MM.1S (cell line): ENCODE measurements around the gene ITGA11.

Source experiments
- DNase-seq: peaks from one replicate; pipeline ENCODE4 v3.0.0-alpha.2; 2015
- H2AFZ ChIP-seq: fragments of 300-600 bp; sonication (generic); 2 replicates; pipeline ENCODE4 v1.6.0; 2016; ENCODE audit warnings: antibody characterized with exemption, low read length
- H3F3A ChIP-seq: fragments of 300-600 bp; sonication (generic); 2 replicates; pipeline ENCODE4 v1.6.1; 2016; ENCODE audit warnings: mild to moderate bottlenecking, antibody characterized with exemption, low read length, moderate library complexity, mixed read lengths; ENCODE audit not compliant: insufficient read depth
- H3K27ac ChIP-seq: fragments of 300-600 bp; sonication (generic); 2 replicates; pipeline ENCODE4 v1.5.1; 2016; ENCODE audit warnings: mild to moderate bottlenecking, low read length
- H3K27me3 ChIP-seq: fragments of 300-600 bp; sonication (generic); replicated peaks from 2 replicates; pipeline ENCODE4 v1.6.0; 2016; ENCODE audit warnings: low read length; ENCODE audit not compliant: insufficient read depth
- H3K36me3 ChIP-seq: fragments of 300-600 bp; sonication (generic); replicated peaks from 2 replicates; pipeline ENCODE4 v1.6.1; 2016; ENCODE audit warnings: mild to moderate bottlenecking, low read length, mixed read lengths; ENCODE audit not compliant: insufficient read depth
- H3K4me1 ChIP-seq: fragments of 300-600 bp; sonication (generic); 2 replicates; pipeline ENCODE4 v1.6.1; 2016; ENCODE audit warnings: low read length, mixed read lengths
- H3K4me2 ChIP-seq: fragments of 300-600 bp; sonication (generic); 2 replicates; pipeline ENCODE4 v1.6.0; 2016; ENCODE audit warnings: low read depth, low read length
- H3K4me3 ChIP-seq: fragments of 300-600 bp; sonication (generic); 2 replicates; pipeline ENCODE4 v1.5.1; 2016; ENCODE audit warnings: low read length, mixed read lengths
- H3K79me2 ChIP-seq: fragments of 300-600 bp; sonication (generic); 2 replicates; pipeline ENCODE4 v1.6.1; 2016; ENCODE audit warnings: mixed run types, low read length, mixed read lengths
- H3K9ac ChIP-seq: fragments of 300-600 bp; sonication (generic); 2 replicates; pipeline ENCODE4 v1.6.1; 2016; ENCODE audit warnings: low read length, mixed read lengths
- H3K9me2 ChIP-seq: fragments of 300-600 bp; sonication (generic); replicated peaks from 2 replicates; pipeline ENCODE4 v1.6.1; 2016; ENCODE audit warnings: mild to moderate bottlenecking, low read length, mixed read lengths; ENCODE audit not compliant: insufficient read depth
- H3K9me3 ChIP-seq: fragments of 300-600 bp; sonication (generic); replicated peaks from 2 replicates; pipeline ENCODE4 v1.6.1; 2016; ENCODE audit warnings: mild to moderate bottlenecking, low read length, mixed read lengths; ENCODE audit not compliant: insufficient read depth
- H4K20me1 ChIP-seq: fragments of 300-600 bp; sonication (generic); 2 replicates; pipeline ENCODE4 v1.6.1; 2016; ENCODE audit warnings: mild to moderate bottlenecking, low read length, moderate library complexity, mixed read lengths; ENCODE audit not compliant: insufficient read depth
- EZH2 ChIP-seq: fragments of 300-600 bp; sonication (generic); optimal IDR thresholded peaks from 2 replicates; pipeline ENCODE3; 2017; ENCODE audit warnings: low read depth, mild to moderate bottlenecking, antibody characterized with exemption, low read length, mixed read lengths
- EZH2phosphoT487 ChIP-seq: fragments of 300-600 bp; sonication (generic); IDR thresholded peaks from 2 replicates; pipeline ENCODE4 v1.6.1; 2018; ENCODE audit warnings: antibody characterized with exemption, low read length
- TF ChIP-seq, protein P1 (sequence below): fragments of 300-600 bp; sonication (generic); IDR thresholded peaks from 2 replicates; pipeline ENCODE4 v1.5.1; 2016; ENCODE audit warnings: antibody characterized with exemption, low read length, mixed read lengths

ITGA11 gene

DNA sequence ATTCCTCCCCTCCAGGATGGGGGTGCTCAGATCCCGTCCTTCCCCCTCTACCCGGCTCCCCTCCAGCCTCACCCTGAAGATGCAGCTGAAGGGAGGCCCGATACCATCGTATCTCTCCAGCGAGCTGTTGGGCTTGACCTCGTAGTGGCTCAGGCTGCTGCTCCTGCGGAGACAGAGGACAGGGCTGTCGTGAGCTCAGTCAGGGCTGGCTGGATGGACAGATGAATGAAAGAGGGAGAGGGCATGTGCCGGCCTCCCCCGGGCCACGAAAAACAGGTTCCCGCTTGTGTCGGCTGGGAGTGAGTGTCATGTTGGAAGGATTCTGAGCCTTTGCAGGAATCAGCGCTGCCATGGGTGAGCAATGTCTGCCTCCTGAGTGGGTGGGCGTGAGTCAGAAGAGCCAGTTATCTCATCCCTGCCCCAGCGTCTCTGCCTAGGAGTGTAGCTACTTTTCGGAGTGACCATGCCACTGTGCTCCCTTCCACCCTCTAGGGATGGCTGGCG, 119.2 kb downstream of the ITGA11 start:
- no peaks in the 10 kb centered on the region for H3K36me3 ChIP-seq

DNA sequence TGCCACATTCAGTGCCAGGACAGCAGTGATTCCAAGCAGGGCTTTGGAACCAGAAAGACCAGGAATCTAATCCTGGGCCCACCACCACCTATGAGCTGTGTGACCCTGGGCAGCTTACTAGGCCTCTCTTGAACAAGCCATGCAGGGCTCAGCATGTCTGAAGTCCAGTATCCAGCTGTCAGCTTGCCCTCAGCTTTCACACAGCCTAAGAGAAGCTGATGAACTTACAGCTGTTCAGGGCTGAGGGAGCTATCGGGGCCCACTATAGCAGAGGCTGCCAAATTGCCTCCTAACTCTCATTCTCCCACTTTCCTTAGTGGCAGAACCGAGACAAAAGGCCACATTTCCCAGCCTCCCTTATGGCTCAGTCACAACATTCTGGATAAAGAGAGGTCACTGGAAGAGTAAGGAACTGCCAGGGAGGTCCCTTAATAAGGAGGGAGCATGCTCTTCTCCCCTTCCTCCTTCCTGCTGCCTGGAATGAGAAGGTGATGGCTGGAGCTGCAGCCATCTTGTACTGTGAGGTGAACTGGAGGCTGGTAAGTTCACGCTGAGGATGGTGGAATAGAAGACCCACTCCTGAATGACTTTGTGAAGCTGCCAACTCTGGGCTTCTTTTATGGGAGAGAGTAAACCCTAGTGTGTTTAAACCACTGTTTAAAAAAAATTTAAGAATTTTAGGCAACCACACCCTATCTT, 120.0 kb downstream of the ITGA11 start:
- no peaks in the 10 kb centered on the region for H3K36me3 ChIP-seq
- H3K27me3 ChIP-seq = no peaks in the 10 kb centered on the region
- H3K4me2 ChIP-seq = no peak overlapping the region
- H3K9me3 ChIP-seq = no peaks in the 10 kb centered on the region
- peaks cover 2% of the 10 kb centered on the region for H3K4me1 ChIP-seq
- no peak overlapping the region for H3K4me3 ChIP-seq
- no peaks in the 10 kb centered on the region for H3K9me2 ChIP-seq
- TF ChIP-seq EZH2phosphoT487 = no peak
- TF ChIP-seq EZH2 = no peak
- TF ChIP-seq, protein P1, sequence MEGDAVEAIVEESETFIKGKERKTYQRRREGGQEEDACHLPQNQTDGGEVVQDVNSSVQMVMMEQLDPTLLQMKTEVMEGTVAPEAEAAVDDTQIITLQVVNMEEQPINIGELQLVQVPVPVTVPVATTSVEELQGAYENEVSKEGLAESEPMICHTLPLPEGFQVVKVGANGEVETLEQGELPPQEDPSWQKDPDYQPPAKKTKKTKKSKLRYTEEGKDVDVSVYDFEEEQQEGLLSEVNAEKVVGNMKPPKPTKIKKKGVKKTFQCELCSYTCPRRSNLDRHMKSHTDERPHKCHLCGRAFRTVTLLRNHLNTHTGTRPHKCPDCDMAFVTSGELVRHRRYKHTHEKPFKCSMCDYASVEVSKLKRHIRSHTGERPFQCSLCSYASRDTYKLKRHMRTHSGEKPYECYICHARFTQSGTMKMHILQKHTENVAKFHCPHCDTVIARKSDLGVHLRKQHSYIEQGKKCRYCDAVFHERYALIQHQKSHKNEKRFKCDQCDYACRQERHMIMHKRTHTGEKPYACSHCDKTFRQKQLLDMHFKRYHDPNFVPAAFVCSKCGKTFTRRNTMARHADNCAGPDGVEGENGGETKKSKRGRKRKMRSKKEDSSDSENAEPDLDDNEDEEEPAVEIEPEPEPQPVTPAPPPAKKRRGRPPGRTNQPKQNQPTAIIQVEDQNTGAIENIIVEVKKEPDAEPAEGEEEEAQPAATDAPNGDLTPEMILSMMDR = no peak
- no peaks in the 10 kb centered on the region for H3K79me2 ChIP-seq
- H2AFZ ChIP-seq = no peak overlapping the region
- no peak overlapping the region for H3K27ac ChIP-seq
- no peak for DNase-seq
- no peak overlapping the region for H3K9ac ChIP-seq
- H4K20me1 ChIP-seq = no peaks in the 10 kb centered on the region
- no peaks in the 10 kb centered on the region for H3F3A ChIP-seq

More for the DNA sequence above, 119.2 kb downstream of the ITGA11 start:
- Histone ChIP-seq H3K9me2 (no peaks in the 10 kb centered on the region), H2AFZ (no peak overlapping the region), H3K4me2 (no peak overlapping the region), H3K9me3 (no peaks in the 10 kb centered on the region), H4K20me1 (no peaks in the 10 kb centered on the region), H3K27me3 (no peaks in the 10 kb centered on the region), H3K27ac (no peak overlapping the region), H3F3A (no peaks in the 10 kb centered on the region), H3K9ac (no peak overlapping the region), H3K79me2 (no peaks in the 10 kb centered on the region), H3K4me3 (no peak overlapping the region), H3K4me1 (no peaks in the 10 kb centered on the region)
- DNase-seq = no peak
- TF ChIP-seq EZH2 (no peak), EZH2phosphoT487 (no peak)
- TF ChIP-seq, protein P1 = no peak

DNA sequence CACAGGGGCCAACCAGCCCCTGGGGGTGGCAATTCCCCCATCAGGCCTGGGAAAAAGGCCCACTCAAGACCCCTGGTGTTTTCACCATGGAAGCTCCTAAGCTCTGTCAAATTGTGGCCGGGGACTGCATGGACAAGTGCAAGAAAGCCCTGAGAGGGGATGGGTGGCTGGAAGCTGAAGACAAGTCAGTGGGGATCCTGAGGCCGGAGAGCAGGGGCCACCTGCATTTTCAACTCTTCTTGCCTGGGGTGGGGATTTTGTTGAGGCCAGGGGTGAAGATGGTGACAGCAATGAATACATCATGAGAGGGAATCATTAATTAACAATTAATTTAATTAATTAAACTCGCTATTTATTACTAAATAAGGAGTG, 120.5 kb downstream of the ITGA11 start:
- Histone ChIP-seq H2AFZ (no peak overlapping the region), H3K79me2 (no peaks in the 10 kb centered on the region), H3K27me3 (no peaks in the 10 kb centered on the region), H3K4me2 (no peak overlapping the region), H3K9ac (no peak overlapping the region), H3K27ac (no peak overlapping the region), H3K4me3 (no peak overlapping the region), H4K20me1 (no peaks in the 10 kb centered on the region), H3K9me3 (no peaks in the 10 kb centered on the region), H3K9me2 (no peaks in the 10 kb centered on the region), H3K36me3 (no peaks in the 10 kb centered on the region), H3F3A (0 out of 2 replicates have a peak, but pooled peaks cover under 1% of the 10 kb centered on the region), H3K4me1 (peaks cover 6% of the 10 kb centered on the region)
- DNase-seq = no peak
- TF ChIP-seq, protein P1 = no peak
- TF ChIP-seq EZH2phosphoT487 (no peak), EZH2 (no peak)
